GM23248 (cell line): ENCODE data around the gene ZNF483.

Experiments
- EZH2 ChIP-seq: fragments of 200-600 bp; sonication (generic); IDR thresholded peaks from 2 replicates; pipeline ENCODE4 v1.6.1; 2018; ENCODE audit warnings: antibody characterized with exemption, mild to moderate bottlenecking; ENCODE audit not compliant: insufficient read depth, poor library complexity, severe bottlenecking
- EZH2phosphoT487 ChIP-seq: fragments of 200-600 bp; sonication (generic); IDR thresholded peaks from 2 replicates; pipeline ENCODE4 v1.6.1; 2018; ENCODE audit warnings: antibody characterized with exemption, moderate library complexity, mild to moderate bottlenecking, low read depth; ENCODE audit not compliant: insufficient read depth

GRCh38 chr9:111477677-111478076 is 47.3 kb upstream of the ZNF483 start:
- TF ChIP-seq EZH2 (no peak), EZH2phosphoT487 (no peak)
